Spinal cord (tissue), 10 donors: ENCODE measurements around the gene GOLGA6L2. TPM values are rescaled to one million over a fixed set of nuclear protein-coding genes. Genes with fewer than 3 reads are reported as not detected.
"Not testable (repeated sequence)": the region's sequence is repeated elsewhere in the genome, so short reads cannot be mapped to it uniquely, and the experiment has no call there.

Experiments
- DNase-seq, 6 donors: peaks; one replicate each; pipeline versions ENCODE4 v3.0.0 to v3.0.0-alpha.2; 2013 to 2015; ENCODE audit warnings: low spot score in 6 of 6, low read depth in 4 of 6
- H3K27ac ChIP-seq: one replicate; pipeline ENCODE4 v1.5.1; 2013; ENCODE audit warnings: low read depth, low read length, control low read depth
- H3K27me3 ChIP-seq: one replicate; pipeline ENCODE4 v1.6.1; 2013; ENCODE audit warnings: low read length; ENCODE audit not compliant: control insufficient read depth, insufficient read depth
- H3K36me3 ChIP-seq: one replicate; pipeline ENCODE4 v1.6.1; 2013; ENCODE audit warnings: low read length; ENCODE audit not compliant: control insufficient read depth, insufficient read depth
- H3K4me1 ChIP-seq: one replicate; pipeline ENCODE4 v1.6.1; 2013; ENCODE audit warnings: low read length; ENCODE audit not compliant: control insufficient read depth, insufficient read depth
- H3K4me3 ChIP-seq: one replicate; pipeline ENCODE4 v1.5.1; 2013; ENCODE audit warnings: low read depth, low read length, control low read depth
- H3K9me3 ChIP-seq: one replicate; pipeline ENCODE4 v1.6.1; 2013; ENCODE audit warnings: low read length; ENCODE audit not compliant: control insufficient read depth, insufficient read depth
- WGBS: methylation state at CpG from one replicate; pipeline ENCODE4 v1.1.5; 2013; ENCODE audit warnings: missing lambda C conversion rate; ENCODE audit not compliant: insufficient coverage; 5-methylcytosine and 5-hydroxymethylcytosine counted together
- polyA plus RNA-seq, 2 donors: library from polyadenylated mRNA; unstranded; fragments of 120-200 nt; gene quantifications; one replicate each; pipeline ENCODE4 v1.2.1, GENCODE V29; 2013; ENCODE audit not compliant: insufficient read length in 2 of 2
- total RNA-seq, 2 donors: library from RNA; depleted of rRNA in 1 of 2; stranded (reverse); fragments of 120-200 nt in 1 of 2; fragments of >200 nt in 1 of 2; gene quantifications; one replicate each; pipeline versions ENCODE4 v1.2.3 to v1.2.4, GENCODE V29; 2013 to 2014
- donor health status: healthy.

Gene GOLGA6L2
- total and polyA plus RNA-seq, 4 donors: 0.35 to 0.60 TPM; not detected in 2

GRCh38 chr15:23446215-23447106, 582 bp downstream of the GOLGA6L2 start:
- Histone ChIP-seq H3K4me3 (no peak overlapping the region), H3K27ac (no peak overlapping the region), H3K27me3 (no peaks in the 10 kb centered on the region), H3K4me1 (no peaks in the 10 kb centered on the region), H3K9me3 (no peaks in the 10 kb centered on the region), H3K36me3 (no peaks in the 10 kb centered on the region)
- WGBS: 90% methylated on average over 11 of the region's 15 CpGs
- no peak for DNase-seq

DNA sequence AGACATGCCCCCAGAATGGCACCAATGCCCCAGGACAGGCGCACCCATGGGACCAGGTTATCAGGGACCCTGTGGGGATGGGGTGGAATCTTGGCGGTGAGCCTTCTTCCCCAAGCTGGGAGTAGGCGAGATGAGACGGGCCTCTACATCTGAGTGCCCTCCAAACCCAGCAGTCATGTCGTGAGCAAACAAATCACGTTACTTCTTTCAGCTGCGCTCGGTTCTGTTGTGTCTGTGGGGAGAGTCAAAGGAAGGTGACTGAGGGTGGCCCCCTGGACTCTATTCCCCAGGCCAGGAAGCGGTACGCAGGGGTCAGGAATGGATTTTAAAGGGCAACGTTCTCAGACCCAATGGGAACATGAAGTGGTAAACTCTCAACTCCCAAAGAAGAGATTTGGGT, 2.8 kb downstream of the GOLGA6L2 start:
- WGBS: 82% methylated on average over 6 of the region's 11 CpGs
- Histone ChIP-seq H3K27ac (no peak overlapping the region), H3K36me3 (peaks cover 3% of the 10 kb centered on the region), H3K4me3 (no peak overlapping the region), H3K9me3 (no peaks in the 10 kb centered on the region), H3K27me3 (no peaks in the 10 kb centered on the region), H3K4me1 (no peaks in the 10 kb centered on the region)
- no peak for DNase-seq

DNA sequence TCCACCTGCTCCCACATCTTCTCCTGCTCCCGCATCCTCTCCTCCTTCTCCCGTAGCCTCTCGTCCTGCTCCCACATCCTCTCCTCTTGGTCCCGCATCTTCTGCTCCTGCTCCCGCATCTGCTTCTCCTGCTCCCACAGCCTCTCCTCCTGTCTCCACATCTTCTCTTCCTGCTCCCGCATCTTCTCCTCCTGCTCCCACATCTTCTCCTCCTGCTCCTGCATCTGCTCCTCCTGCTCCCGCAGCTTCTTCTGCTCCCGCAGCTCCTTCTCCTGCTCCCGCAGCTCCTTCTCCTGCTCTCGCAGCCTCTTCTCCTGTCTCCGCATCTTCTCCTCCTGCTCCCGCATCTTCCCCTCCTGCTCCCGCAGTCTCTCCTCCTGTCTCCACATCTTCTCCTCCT, 5.8 kb downstream of the GOLGA6L2 start:
- no peaks in the 10 kb centered on the region for H3K9me3 ChIP-seq
- peaks cover 3% of the 10 kb centered on the region for H3K36me3 ChIP-seq
- no peaks in the 10 kb centered on the region for H3K27me3 ChIP-seq
- no peak overlapping the region for H3K4me3 ChIP-seq
- H3K27ac ChIP-seq: no peak overlapping the region
- H3K4me1 ChIP-seq: no peaks in the 10 kb centered on the region
- 86% methylated on average over 12 of the region's 13 CpGs for WGBS
- DNase-seq: no peak

DNA sequence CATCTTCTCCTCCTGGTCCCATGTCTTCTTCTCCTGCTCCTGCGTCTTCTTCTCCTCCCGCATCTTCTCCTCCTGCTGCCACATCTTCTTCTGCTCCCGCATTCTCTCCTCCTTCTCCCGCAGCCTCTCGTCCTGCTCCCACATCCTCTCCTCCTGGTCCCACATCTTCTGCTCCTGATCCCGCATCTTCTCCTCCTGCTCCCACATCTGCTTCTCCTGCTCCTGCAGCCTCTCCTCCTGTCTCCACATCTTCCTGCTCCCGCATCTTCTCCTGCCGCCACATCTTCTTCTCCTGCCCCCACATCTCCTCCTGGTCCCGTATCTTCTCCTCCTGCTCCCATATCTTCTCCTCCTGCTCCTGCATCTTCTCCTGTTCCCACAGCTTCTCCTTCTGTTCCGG, 6.4 kb downstream of the GOLGA6L2 start:
- Histone ChIP-seq H3K36me3 (peaks cover 3% of the 10 kb centered on the region), H3K9me3 (no peaks in the 10 kb centered on the region), H3K4me1 (no peaks in the 10 kb centered on the region), H3K4me3 (no peak overlapping the region), H3K27me3 (no peaks in the 10 kb centered on the region), H3K27ac (no peak overlapping the region)
- 93% methylated on average over 10 of the region's 10 CpGs for WGBS
- no peak for DNase-seq

- Histone ChIP-seq H3K9me3 (no peaks in the 10 kb centered on the region), H3K36me3 (peaks cover 3% of the 10 kb centered on the region), H3K4me1 (no peaks in the 10 kb centered on the region), H3K27me3 (no peaks in the 10 kb centered on the region), H3K4me3 (no peak overlapping the region), H3K27ac (no peak overlapping the region)
- 64% methylated on average over 4 of the region's 7 CpGs for WGBS
- DNase-seq: no peak
Observed at GRCh38 chr15:23439513-23439912, 7.5 kb downstream of the GOLGA6L2 start.

DNA sequence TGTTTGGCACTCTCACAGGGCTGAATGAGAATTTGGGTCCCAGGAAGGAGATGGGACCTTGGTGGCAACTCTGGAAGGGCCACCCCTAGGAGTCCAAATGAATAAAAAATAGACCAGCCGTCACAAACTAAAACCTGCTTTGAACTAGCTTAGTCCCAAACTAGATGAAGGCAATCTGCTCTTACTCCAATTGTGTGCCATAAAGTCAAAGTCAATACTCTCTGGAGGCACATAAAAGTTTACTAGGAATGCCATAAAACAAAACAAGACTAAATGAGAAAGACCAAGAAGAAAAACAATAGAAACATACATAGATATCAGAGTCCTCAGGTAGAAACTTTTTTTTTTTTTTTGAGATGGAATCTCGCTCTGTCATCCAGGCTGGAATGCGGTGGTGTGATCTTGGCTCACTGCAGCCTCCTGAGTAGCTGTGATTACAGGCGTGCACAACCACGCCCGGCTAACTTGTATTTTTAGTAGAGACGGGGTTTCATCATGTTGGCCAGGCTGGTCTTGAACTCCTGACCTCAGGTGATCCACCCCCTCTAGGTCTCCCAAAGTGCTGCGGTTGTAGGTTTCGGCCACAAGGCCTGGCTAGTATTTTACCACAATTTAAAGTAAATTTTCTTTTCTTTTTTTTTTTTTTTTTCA, 8.1 kb downstream of the GOLGA6L2 start:
- Histone ChIP-seq H3K4me1 (no peaks in the 10 kb centered on the region), H3K27me3 (no peaks in the 10 kb centered on the region), H3K36me3 (peaks cover 3% of the 10 kb centered on the region), H3K4me3 (no peak overlapping the region), H3K9me3 (no peaks in the 10 kb centered on the region), H3K27ac (no peak overlapping the region)
- 87% methylated on average over 6 of the region's 9 CpGs for WGBS
- DNase-seq: no peak

DNA sequence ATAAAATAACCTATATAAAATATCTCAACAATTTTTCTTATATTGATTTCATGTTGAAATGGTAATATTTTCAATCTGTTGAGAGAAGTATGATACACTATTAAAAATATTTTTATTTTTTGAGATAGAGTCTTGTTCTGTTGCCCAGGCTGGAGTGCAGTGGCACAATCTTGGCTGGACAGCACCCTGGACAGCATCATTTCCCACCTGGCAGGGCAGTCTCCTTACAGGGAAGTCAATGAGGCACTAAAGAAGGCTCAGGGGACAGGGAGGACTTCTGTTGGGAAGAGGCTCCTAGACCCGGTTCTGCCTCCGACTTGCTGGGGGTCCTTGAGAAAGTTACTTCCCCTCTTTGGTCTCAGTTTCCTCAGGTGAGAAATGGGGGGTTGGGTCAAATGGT, 9.4 kb downstream of the GOLGA6L2 start:
- no peak for DNase-seq
- peaks cover 3% of the 10 kb centered on the region for H3K36me3 ChIP-seq
- no peaks in the 10 kb centered on the region for H3K27me3 ChIP-seq
- H3K4me1 ChIP-seq: no peaks in the 10 kb centered on the region
- H3K4me3 ChIP-seq: no peak overlapping the region
- WGBS: 92% methylated on average over 2 of the region's 2 CpGs
- no peak overlapping the region for H3K27ac ChIP-seq
- H3K9me3 ChIP-seq: no peaks in the 10 kb centered on the region

- Histone ChIP-seq H3K4me1 (no peaks in the 10 kb centered on the region), H3K4me3 (no peak overlapping the region), H3K9me3 (no peaks in the 10 kb centered on the region), H3K27ac (no peak overlapping the region), H3K36me3 (peaks cover 3% of the 10 kb centered on the region), H3K27me3 (no peaks in the 10 kb centered on the region)
- DNase-seq: no peak
- WGBS: 69% methylated on average over 6 of the region's 9 CpGs
Observed at GRCh38 chr15:23437146-23437545, 9.9 kb downstream of the GOLGA6L2 start.

- 82% methylated on average over 7 of the region's 12 CpGs for whole genome bisulfite sequencing
Observed at GRCh38 chr15:23436421-23436820, 10.6 kb downstream of the GOLGA6L2 start.

GRCh38 chr15:23434699-23435098, 12.3 kb downstream of the GOLGA6L2 start:
- 93% methylated on average over 2 of the region's 2 CpGs for WGBS
- H3K36me3 ChIP-seq, H3K27ac ChIP-seq, H3K4me3 ChIP-seq, H3K9me3 ChIP-seq, DNase-seq, H3K27me3 ChIP-seq, H3K4me1 ChIP-seq: not testable (repeated sequence)

More at GRCh38 chr15:23436421-23436820, 10.6 kb downstream of the GOLGA6L2 start:
- H3K4me3 ChIP-seq: no peak overlapping the region
- H3K27ac ChIP-seq: no peak overlapping the region
- H3K9me3 ChIP-seq: no peaks in the 10 kb centered on the region
- DNase-seq: no peak
- peaks cover 3% of the 10 kb centered on the region for H3K36me3 ChIP-seq
- H3K27me3 ChIP-seq: no peaks in the 10 kb centered on the region
- H3K4me1 ChIP-seq: no peaks in the 10 kb centered on the region
